ENCODE data around the gene SERPINC1. TPM values are rescaled to one million over a fixed set of nuclear protein-coding genes. Genes with fewer than 3 reads are reported as not detected.

The SERPINC1 gene
- polyA plus RNA-seq, 1 donor from 2014 or later: not detected

DNA sequence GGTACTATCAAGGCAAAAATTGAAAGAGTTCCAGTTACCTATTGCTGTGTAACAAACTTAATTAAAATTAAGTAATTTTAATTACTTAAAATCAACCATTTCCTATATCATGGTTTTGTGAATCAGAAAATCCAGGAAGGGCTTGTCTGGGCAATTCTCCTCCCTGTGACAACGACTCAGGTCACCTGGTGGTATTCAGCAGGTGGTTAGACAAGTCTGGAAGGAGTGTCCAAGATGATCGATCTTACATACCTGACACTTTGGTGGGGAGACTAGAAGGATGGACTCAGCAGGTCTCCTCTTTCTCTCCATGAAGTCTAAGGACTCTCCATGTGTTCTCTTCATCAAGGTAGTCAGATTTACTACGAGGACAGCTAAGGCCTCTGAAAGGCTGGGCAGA, 22.9 kb downstream of the SERPINC1 start:
- TF ChIP-seq, protein P1, sequence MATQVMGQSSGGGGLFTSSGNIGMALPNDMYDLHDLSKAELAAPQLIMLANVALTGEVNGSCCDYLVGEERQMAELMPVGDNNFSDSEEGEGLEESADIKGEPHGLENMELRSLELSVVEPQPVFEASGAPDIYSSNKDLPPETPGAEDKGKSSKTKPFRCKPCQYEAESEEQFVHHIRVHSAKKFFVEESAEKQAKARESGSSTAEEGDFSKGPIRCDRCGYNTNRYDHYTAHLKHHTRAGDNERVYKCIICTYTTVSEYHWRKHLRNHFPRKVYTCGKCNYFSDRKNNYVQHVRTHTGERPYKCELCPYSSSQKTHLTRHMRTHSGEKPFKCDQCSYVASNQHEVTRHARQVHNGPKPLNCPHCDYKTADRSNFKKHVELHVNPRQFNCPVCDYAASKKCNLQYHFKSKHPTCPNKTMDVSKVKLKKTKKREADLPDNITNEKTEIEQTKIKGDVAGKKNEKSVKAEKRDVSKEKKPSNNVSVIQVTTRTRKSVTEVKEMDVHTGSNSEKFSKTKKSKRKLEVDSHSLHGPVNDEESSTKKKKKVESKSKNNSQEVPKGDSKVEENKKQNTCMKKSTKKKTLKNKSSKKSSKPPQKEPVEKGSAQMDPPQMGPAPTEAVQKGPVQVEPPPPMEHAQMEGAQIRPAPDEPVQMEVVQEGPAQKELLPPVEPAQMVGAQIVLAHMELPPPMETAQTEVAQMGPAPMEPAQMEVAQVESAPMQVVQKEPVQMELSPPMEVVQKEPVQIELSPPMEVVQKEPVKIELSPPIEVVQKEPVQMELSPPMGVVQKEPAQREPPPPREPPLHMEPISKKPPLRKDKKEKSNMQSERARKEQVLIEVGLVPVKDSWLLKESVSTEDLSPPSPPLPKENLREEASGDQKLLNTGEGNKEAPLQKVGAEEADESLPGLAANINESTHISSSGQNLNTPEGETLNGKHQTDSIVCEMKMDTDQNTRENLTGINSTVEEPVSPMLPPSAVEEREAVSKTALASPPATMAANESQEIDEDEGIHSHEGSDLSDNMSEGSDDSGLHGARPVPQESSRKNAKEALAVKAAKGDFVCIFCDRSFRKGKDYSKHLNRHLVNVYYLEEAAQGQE (IDR thresholded peaks at IDR 0.05; ENCODE audit: borderline replicate concordance): no peak
- TF ChIP-seq TAF1 (IDR thresholded peaks at IDR 0.05; ENCODE audit: low read depth) (no peak), EZH2 (IDR thresholded peaks at IDR 0.05; ENCODE audit: borderline replicate concordance, insufficient read depth, low read length, poor library complexity, severe bottlenecking) (no peak)
- Histone ChIP-seq H3K27ac (ENCODE audit: low read length) (no peak overlapping the region), H3K27me3 (ENCODE audit: insufficient read depth, low read depth, low read length) (no peaks in the 10 kb centered on the region), H3F3A (ENCODE audit: insufficient read depth, low read length, poor library complexity, severe bottlenecking) (no peaks in the 10 kb centered on the region), H3K36me3 (ENCODE audit: insufficient read depth, low read length) (no peaks in the 10 kb centered on the region), H3K9ac (ENCODE audit: low read length) (no peak overlapping the region), H3K9me2 (ENCODE audit: insufficient read depth, low read length) (no peaks in the 10 kb centered on the region), H2AFZ (ENCODE audit: low read depth, low read length) (no peak overlapping the region), H4K20me1 (ENCODE audit: insufficient read depth) (no peaks in the 10 kb centered on the region), H3K4me3 (ENCODE audit: low read length) (no peak overlapping the region), H3K9me3 (ENCODE audit: low read length) (no peaks in the 10 kb centered on the region), H3K79me2 (replicated peaks; ENCODE audit: insufficient read depth, low read length) (no peaks in the 10 kb centered on the region), H3K4me2 (ENCODE audit: low read length) (no peak overlapping the region)

DNA sequence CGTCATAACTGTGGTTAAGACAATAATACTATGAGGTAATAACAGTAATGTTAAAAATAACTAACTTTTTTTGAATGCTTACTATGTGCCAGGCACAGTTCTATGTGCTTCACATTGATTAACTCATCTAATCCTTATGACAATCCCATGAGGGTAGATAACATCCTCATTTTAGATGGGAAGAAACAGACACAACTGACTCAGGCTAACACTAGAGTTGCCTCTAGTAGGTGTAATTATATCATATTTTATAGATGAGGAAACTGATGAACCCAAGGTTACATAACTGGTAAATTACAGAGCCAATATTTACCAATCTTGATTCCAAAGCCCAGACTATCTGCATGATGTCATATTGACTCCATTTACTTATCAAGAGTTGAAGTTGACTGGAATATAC, 23.5 kb downstream of the SERPINC1 start:
- H3K4me2 ChIP-seq (ENCODE audit: low read length): no peak overlapping the region
- H3K9me2 ChIP-seq (ENCODE audit: insufficient read depth, low read length): no peaks in the 10 kb centered on the region
- no peaks in the 10 kb centered on the region for H3K27me3 ChIP-seq (ENCODE audit: insufficient read depth, low read depth, low read length)
- H3F3A ChIP-seq (ENCODE audit: insufficient read depth, low read length, poor library complexity, severe bottlenecking): no peaks in the 10 kb centered on the region
- H3K79me2 ChIP-seq (replicated peaks; ENCODE audit: insufficient read depth, low read length): no peaks in the 10 kb centered on the region
- no peak for TF ChIP-seq POLR2AphosphoS5 (IDR thresholded peaks at IDR 0.05)
- no peak for TF ChIP-seq MXI1 (conservative IDR thresholded peaks at IDR 0.05; ENCODE audit: poor library complexity, severe bottlenecking)
- TF ChIP-seq SMC3 (conservative IDR thresholded peaks at IDR 0.05; ENCODE audit: poor library complexity): no peak
- no peak for TF ChIP-seq EZH2 (IDR thresholded peaks at IDR 0.05; ENCODE audit: borderline replicate concordance, insufficient read depth, low read length, poor library complexity, severe bottlenecking)
- TF ChIP-seq RAD21 (conservative IDR thresholded peaks at IDR 0.05): no peak
- TF ChIP-seq EP300 (conservative IDR thresholded peaks at IDR 0.05; ENCODE audit: poor library complexity, severe bottlenecking): no peak
- TF ChIP-seq TAF1 (IDR thresholded peaks at IDR 0.05; ENCODE audit: low read depth): no peak
- TF ChIP-seq, protein P1 (IDR thresholded peaks at IDR 0.05; ENCODE audit: borderline replicate concordance): no peak
- TF ChIP-seq, protein P2, sequence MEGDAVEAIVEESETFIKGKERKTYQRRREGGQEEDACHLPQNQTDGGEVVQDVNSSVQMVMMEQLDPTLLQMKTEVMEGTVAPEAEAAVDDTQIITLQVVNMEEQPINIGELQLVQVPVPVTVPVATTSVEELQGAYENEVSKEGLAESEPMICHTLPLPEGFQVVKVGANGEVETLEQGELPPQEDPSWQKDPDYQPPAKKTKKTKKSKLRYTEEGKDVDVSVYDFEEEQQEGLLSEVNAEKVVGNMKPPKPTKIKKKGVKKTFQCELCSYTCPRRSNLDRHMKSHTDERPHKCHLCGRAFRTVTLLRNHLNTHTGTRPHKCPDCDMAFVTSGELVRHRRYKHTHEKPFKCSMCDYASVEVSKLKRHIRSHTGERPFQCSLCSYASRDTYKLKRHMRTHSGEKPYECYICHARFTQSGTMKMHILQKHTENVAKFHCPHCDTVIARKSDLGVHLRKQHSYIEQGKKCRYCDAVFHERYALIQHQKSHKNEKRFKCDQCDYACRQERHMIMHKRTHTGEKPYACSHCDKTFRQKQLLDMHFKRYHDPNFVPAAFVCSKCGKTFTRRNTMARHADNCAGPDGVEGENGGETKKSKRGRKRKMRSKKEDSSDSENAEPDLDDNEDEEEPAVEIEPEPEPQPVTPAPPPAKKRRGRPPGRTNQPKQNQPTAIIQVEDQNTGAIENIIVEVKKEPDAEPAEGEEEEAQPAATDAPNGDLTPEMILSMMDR (IDR thresholded peaks at IDR 0.05; ENCODE audit: poor library complexity, severe bottlenecking): no peak
- H4K20me1 ChIP-seq (ENCODE audit: insufficient read depth): no peaks in the 10 kb centered on the region
- H3K4me3 ChIP-seq (ENCODE audit: low read length): no peak overlapping the region
- H2AFZ ChIP-seq (ENCODE audit: low read depth, low read length): no peak overlapping the region
- H3K9ac ChIP-seq (ENCODE audit: low read length): no peak overlapping the region
- no peak overlapping the region for H3K27ac ChIP-seq (ENCODE audit: low read length)
- H3K36me3 ChIP-seq (ENCODE audit: insufficient read depth, low read length): no peaks in the 10 kb centered on the region
- H3K9me3 ChIP-seq (ENCODE audit: low read length): no peaks in the 10 kb centered on the region
